ENCODE data around the gene FAM72C.
"Not testable (repeated sequence)": the region's sequence is repeated elsewhere in the genome, so short reads cannot be mapped to it uniquely, and the experiment has no call there.

Gene FAM72C

GRCh38 chr1:143919127-143919526 is 52.7 kb downstream of the FAM72C start:
- not testable (repeated sequence) for H3K27ac ChIP-seq, H3K4me3 ChIP-seq

DNA sequence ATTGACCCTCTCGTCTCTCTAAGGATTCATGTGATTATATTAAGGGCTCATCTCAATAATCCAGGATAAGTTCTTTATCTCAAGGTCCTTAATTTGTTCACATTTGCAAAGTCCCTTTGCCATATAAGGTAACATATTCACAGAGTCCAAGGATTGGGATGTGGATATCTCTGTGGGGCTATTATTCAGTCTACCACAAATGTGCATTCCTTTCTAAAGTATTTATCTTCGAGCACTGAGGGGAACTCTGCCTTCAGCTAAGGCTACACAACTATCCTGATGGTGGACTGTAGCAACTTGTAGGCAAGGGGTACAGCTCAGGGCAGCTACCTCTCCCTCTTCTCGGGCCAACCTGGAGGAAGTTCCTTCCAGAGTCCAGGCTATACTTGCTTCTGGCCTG is 53.2 kb downstream of the FAM72C start:
- H3K4me3 ChIP-seq, H3K27ac ChIP-seq: not testable (repeated sequence)

GRCh38 chr1:143913705-143914104 is 58.1 kb downstream of the FAM72C start:
- H3K27ac ChIP-seq, H3K4me3 ChIP-seq: not testable (repeated sequence)

All from skin epidermis (tissue), 12 donors.